Suprapubic skin (tissue), 3 donors: ENCODE results near the gene RUNX2.

Experiments used
- POLR2A ChIP-seq, 2 donors: fragments of 450-650 bp; IDR thresholded peaks; one replicate each; pipeline ENCODE4 v1.6.1; 2017; ENCODE audit warnings: antibody characterized with exemption in 2 of 2, mild to moderate bottlenecking in 2 of 2, moderate library complexity in 2 of 2
- TF ChIP-seq, protein P1 (sequence below), 2 donors: fragments of 200-600 bp in 1 of 2; fragments of 450-650 bp in 1 of 2; sonication (generic) in 1 of 2; IDR thresholded peaks; one replicate each; pipeline ENCODE4 v1.5.1; 2016 to 2019; ENCODE audit warnings: antibody characterized with exemption in 2 of 2, mild to moderate bottlenecking in 1 of 2, moderate library complexity in 1 of 2

- TF ChIP-seq, protein P1, sequence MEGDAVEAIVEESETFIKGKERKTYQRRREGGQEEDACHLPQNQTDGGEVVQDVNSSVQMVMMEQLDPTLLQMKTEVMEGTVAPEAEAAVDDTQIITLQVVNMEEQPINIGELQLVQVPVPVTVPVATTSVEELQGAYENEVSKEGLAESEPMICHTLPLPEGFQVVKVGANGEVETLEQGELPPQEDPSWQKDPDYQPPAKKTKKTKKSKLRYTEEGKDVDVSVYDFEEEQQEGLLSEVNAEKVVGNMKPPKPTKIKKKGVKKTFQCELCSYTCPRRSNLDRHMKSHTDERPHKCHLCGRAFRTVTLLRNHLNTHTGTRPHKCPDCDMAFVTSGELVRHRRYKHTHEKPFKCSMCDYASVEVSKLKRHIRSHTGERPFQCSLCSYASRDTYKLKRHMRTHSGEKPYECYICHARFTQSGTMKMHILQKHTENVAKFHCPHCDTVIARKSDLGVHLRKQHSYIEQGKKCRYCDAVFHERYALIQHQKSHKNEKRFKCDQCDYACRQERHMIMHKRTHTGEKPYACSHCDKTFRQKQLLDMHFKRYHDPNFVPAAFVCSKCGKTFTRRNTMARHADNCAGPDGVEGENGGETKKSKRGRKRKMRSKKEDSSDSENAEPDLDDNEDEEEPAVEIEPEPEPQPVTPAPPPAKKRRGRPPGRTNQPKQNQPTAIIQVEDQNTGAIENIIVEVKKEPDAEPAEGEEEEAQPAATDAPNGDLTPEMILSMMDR (IDR thresholded peaks at IDR 0.05), result no peak
- no peak for TF ChIP-seq POLR2A (IDR thresholded peaks at IDR 0.05)
These were observed 104.8 kb downstream of the RUNX2 start for GRCh38 chr6:45432977-45433376.
